Vagina (tissue), 2 donors: ENCODE results near the gene GPX6. TPM values are rescaled to one million over a fixed set of nuclear protein-coding genes. Genes with fewer than 3 reads are reported as not detected.

Experiments used
- DNase-seq, 2 donors: peaks; one replicate each; pipeline ENCODE4 v3.0.0-alpha.2; 2017; ENCODE audit errors: extremely low spot score in 2 of 2
- H3K27ac ChIP-seq: fragments of 200-600 bp; sonication (generic); one replicate; pipeline ENCODE4 v1.5.1; 2019
- H3K27me3 ChIP-seq: fragments of 200-600 bp; sonication (generic); one replicate; pipeline ENCODE4 v1.5.1; 2019
- H3K36me3 ChIP-seq, 2 donors: fragments of 200-600 bp; sonication (generic); one replicate each; pipeline ENCODE4 v1.5.1; 2017 to 2019
- H3K4me1 ChIP-seq: fragments of 200-600 bp; sonication (generic); one replicate; pipeline ENCODE4 v1.5.1; 2019
- H3K4me3 ChIP-seq, 2 donors: fragments of 200-600 bp; sonication (generic); 1 replicate in 1 of 2; 2 replicates in 1 of 2; pipeline ENCODE4 v1.5.1; 2016 to 2019
- H3K9me3 ChIP-seq: fragments of 200-600 bp; sonication (generic); one replicate; pipeline ENCODE4 v1.5.1; 2019
- CTCF ChIP-seq, 3 experiments: fragments of 450-650 bp in 2 of 3; fragments of 200-600 bp in 1 of 3; sonication (generic) in 1 of 3; IDR thresholded peaks; one replicate each; pipeline ENCODE4 v1.5.1; 2017 to 2019; ENCODE audit warnings: antibody characterized with exemption in 3 of 3, mild to moderate bottlenecking in 2 of 3, moderate library complexity in 2 of 3
- POLR2A ChIP-seq, 2 donors: fragments of 450-650 bp; IDR thresholded peaks; one replicate each; pipeline ENCODE4 v1.6.1; 2017; ENCODE audit warnings: antibody characterized with exemption in 2 of 2, mild to moderate bottlenecking in 2 of 2, moderate library complexity in 2 of 2
- POLR2AphosphoS5 ChIP-seq, 2 donors: sonication (generic); formaldehyde crosslinking; IDR thresholded peaks; one replicate each; pipeline ENCODE4 v1.9.0; 2017; ENCODE audit warnings: antibody characterized with exemption in 2 of 2, mild to moderate bottlenecking in 2 of 2, low read depth in 1 of 2; ENCODE audit not compliant: insufficient read depth in 1 of 2
- intact Hi-C: fragments of 100-400 bp; cut with DNase I; formaldehyde crosslinking; loops from one replicate; pipeline ENCODE4 v1.15.1; 2023
- total RNA-seq: library from RNA; depleted of rRNA; stranded (reverse); fragments of >200 nt; gene quantifications from one replicate; pipeline ENCODE4 v1.2.3, GENCODE V29; 2016

GPX6 gene
- total RNA-seq, 1 donor from 2014 or later: not detected

- Histone ChIP-seq H3K9me3 (no peaks in the 10 kb centered on the region), H3K27me3 (no peaks in the 10 kb centered on the region), H3K27ac (peak overlapping the region; percentile 79), H3K36me3 (no peaks in the 10 kb centered on the region), H3K4me3 (peak overlapping the region; percentile 41 to 47), H3K4me1 (no peaks in the 10 kb centered on the region)
- peak in 1 of 2 donors; percentile 89 for DNase-seq
- TF ChIP-seq POLR2AphosphoS5 (IDR thresholded peaks at IDR 0.05; ENCODE audit: insufficient read depth in 1 of 2, low read depth in 1 of 2): peak in 1 of 2 donors; percentile 70
- TF ChIP-seq POLR2A (IDR thresholded peaks at IDR 0.05): no peak
- intact Hi-C loops: no loop called here
Measured at GRCh38 chr6:28489366-28490204, 26.0 kb downstream of the GPX6 start.

- intact Hi-C loops: no loop called here
- H3K4me1 ChIP-seq: no peaks in the 10 kb centered on the region
- DNase-seq: no peak
- H3K27me3 ChIP-seq: no peaks in the 10 kb centered on the region
- H3K36me3 ChIP-seq: no peaks in the 10 kb centered on the region
- H3K27ac ChIP-seq: peak overlapping the region; percentile 79
- peak overlapping the region; percentile 41 to 47 for H3K4me3 ChIP-seq
- H3K9me3 ChIP-seq: no peaks in the 10 kb centered on the region
- TF ChIP-seq POLR2A (IDR thresholded peaks at IDR 0.05): no peak
- no peak for TF ChIP-seq CTCF (IDR thresholded peaks at IDR 0.05)
- TF ChIP-seq POLR2AphosphoS5 (IDR thresholded peaks at IDR 0.05; ENCODE audit: insufficient read depth in 1 of 2, low read depth in 1 of 2): no peak
Measured at GRCh38 chr6:28488916-28489365, 26.7 kb downstream of the GPX6 start.

GRCh38 chr6:28486988-28487742, 28.4 kb downstream of the GPX6 start:
- no peaks in the 10 kb centered on the region for H3K36me3 ChIP-seq
- no peak overlapping the region for H3K27ac ChIP-seq
- intact Hi-C loops: no loop called here
- H3K4me1 ChIP-seq: no peaks in the 10 kb centered on the region
- no peak for DNase-seq
- no peak overlapping the region for H3K4me3 ChIP-seq
- no peak for TF ChIP-seq CTCF (IDR thresholded peaks at IDR 0.05)
- TF ChIP-seq POLR2AphosphoS5 (IDR thresholded peaks at IDR 0.05; ENCODE audit: insufficient read depth in 1 of 2, low read depth in 1 of 2): no peak
- no peak for TF ChIP-seq POLR2A (IDR thresholded peaks at IDR 0.05)
- H3K9me3 ChIP-seq: no peaks in the 10 kb centered on the region
- H3K27me3 ChIP-seq: no peaks in the 10 kb centered on the region

GRCh38 chr6:28486533-28486932, 29.1 kb downstream of the GPX6 start:
- H3K27ac ChIP-seq: no peak overlapping the region
- no peak overlapping the region for H3K4me3 ChIP-seq
- H3K4me1 ChIP-seq: no peaks in the 10 kb centered on the region
- H3K9me3 ChIP-seq: no peaks in the 10 kb centered on the region
- intact Hi-C loops: no loop called here
- DNase-seq: no peak
- TF ChIP-seq POLR2AphosphoS5 (IDR thresholded peaks at IDR 0.05; ENCODE audit: insufficient read depth in 1 of 2, low read depth in 1 of 2): no peak
- no peak for TF ChIP-seq CTCF (IDR thresholded peaks at IDR 0.05)
- no peak for TF ChIP-seq POLR2A (IDR thresholded peaks at IDR 0.05)
- H3K27me3 ChIP-seq: no peaks in the 10 kb centered on the region
- H3K36me3 ChIP-seq: no peaks in the 10 kb centered on the region

GRCh38 chr6:28485482-28485881, 30.1 kb downstream of the GPX6 start:
- H3K4me1 ChIP-seq: no peaks in the 10 kb centered on the region
- no peaks in the 10 kb centered on the region for H3K27me3 ChIP-seq
- no peak overlapping the region for H3K4me3 ChIP-seq
- intact Hi-C loops: no loop called here
- no peak overlapping the region for H3K27ac ChIP-seq
- H3K9me3 ChIP-seq: no peaks in the 10 kb centered on the region
- TF ChIP-seq CTCF (IDR thresholded peaks at IDR 0.05): no peak
- no peak for TF ChIP-seq POLR2AphosphoS5 (IDR thresholded peaks at IDR 0.05; ENCODE audit: insufficient read depth in 1 of 2, low read depth in 1 of 2)
- TF ChIP-seq POLR2A (IDR thresholded peaks at IDR 0.05): no peak
- no peak for DNase-seq
- no peaks in the 10 kb centered on the region for H3K36me3 ChIP-seq
